GM12892 (cell line): Measurements from ENCODE around the gene ADAMTS13.

Experiments
- POLR2AphosphoS5 ChIP-seq: IDR thresholded peaks from 2 replicates; pipeline ENCODE4 v1.6.1; 2011; ENCODE audit warnings: low read depth, low read length, control low read depth
- TAF1 ChIP-seq: IDR thresholded peaks from 2 replicates; pipeline ENCODE4 v1.6.1; 2011; ENCODE audit warnings: low read depth, mild to moderate bottlenecking, control low read depth, low read length, borderline replicate concordance

DNA sequence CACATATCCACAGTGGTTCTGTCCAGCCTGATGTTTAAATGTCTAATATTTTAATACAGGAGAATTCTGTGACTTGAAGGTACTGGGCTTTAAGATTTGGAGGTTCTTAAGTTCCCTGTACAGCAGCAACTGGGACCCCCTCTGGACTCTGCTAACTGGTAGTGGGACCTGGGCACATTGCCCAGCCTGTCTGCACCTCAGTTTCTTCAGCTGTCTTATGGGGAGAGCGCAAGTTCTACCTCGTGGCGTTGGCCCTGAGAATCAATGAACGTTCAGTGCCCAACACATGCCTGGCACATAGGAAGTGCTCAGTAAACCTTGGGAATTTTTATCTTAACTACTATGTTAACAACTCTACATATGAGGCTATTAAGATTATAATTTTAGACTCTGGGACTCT is 55.3 kb downstream of the ADAMTS13 start:
- TF ChIP-seq POLR2AphosphoS5, result no peak
- TF ChIP-seq TAF1, result no peak
